Breast epithelium (tissue), 4 donors: Measurements from ENCODE around the gene CUL1. TPM values are rescaled to one million over a fixed set of nuclear protein-coding genes. Genes with fewer than 3 reads are reported as not detected.

Experiments
- DNase-seq, 2 donors: peaks; one replicate each; pipeline ENCODE4 v3.0.0-alpha.2; 2019; ENCODE audit warnings: low spot score in 2 of 2
- H3K27ac ChIP-seq, 2 donors: fragments of 200-600 bp; sonication (generic) in 1 of 2; one replicate each; pipeline ENCODE4 v1.5.1; 2016 to 2019; ENCODE audit warnings: mild to moderate bottlenecking in 1 of 2
- H3K27me3 ChIP-seq, 2 donors: fragments of 200-600 bp; sonication (generic) in 1 of 2; one replicate each; pipeline versions ENCODE4 v1.5.1 to v1.6.0; 2017 to 2019; ENCODE audit warnings: control low read depth in 1 of 2, mild to moderate bottlenecking in 1 of 2
- H3K36me3 ChIP-seq: fragments of 200-600 bp; one replicate; pipeline ENCODE4 v1.5.1; 2019
- H3K4me1 ChIP-seq, 2 donors: fragments of 200-600 bp; sonication (generic); one replicate each; pipeline ENCODE4 v1.5.1; 2016 to 2019; ENCODE audit warnings: control low read depth in 1 of 2
- H3K4me3 ChIP-seq, 3 donors: fragments of 200-600 bp; sonication (generic); 1 replicate in 2 of 3; 2 replicates in 1 of 3; pipeline ENCODE4 v1.5.1; 2016 to 2019; ENCODE audit warnings: mild to moderate bottlenecking in 3 of 3, moderate library complexity in 2 of 3
- H3K9me3 ChIP-seq, 2 donors: fragments of 200-600 bp; sonication (generic) in 1 of 2; one replicate each; pipeline ENCODE4 v1.5.1; 2016 to 2019; ENCODE audit warnings: control low read depth in 1 of 2
- CTCF ChIP-seq, 3 donors: fragments of 450-650 bp; IDR thresholded peaks; one replicate each; pipeline ENCODE4 v1.5.1; 2016 to 2017; ENCODE audit warnings: antibody characterized with exemption in 3 of 3, mild to moderate bottlenecking in 3 of 3, moderate library complexity in 3 of 3
- POLR2A ChIP-seq: fragments of 450-650 bp; IDR thresholded peaks from one replicate; pipeline ENCODE4 v1.6.1; 2016; ENCODE audit warnings: antibody characterized with exemption, mild to moderate bottlenecking, moderate library complexity
- POLR2AphosphoS5 ChIP-seq, 3 donors: sonication (generic); formaldehyde crosslinking; IDR thresholded peaks; one replicate each; pipeline ENCODE4 v1.6.1; 2017; ENCODE audit warnings: antibody characterized with exemption in 3 of 3
- intact Hi-C: fragments of 100-400 bp; cut with DNase I; formaldehyde crosslinking; loops from one replicate; pipeline ENCODE4 v1.15.1; 2023; ENCODE audit warnings: low total_unique reads
- total RNA-seq, 3 donors: library from RNA; depleted of rRNA; stranded (reverse); fragments of >200 nt; gene quantifications; one replicate each; pipeline ENCODE4 v1.1.0, GENCODE V29; 2016

CUL1 gene
- total RNA-seq, 3 donors from 2014 or later: 61.6 to 71.4 (median 65.4) TPM

GRCh38 chr7:148720472-148720871 lies 21.8 kb downstream of the CUL1 start:
- no peak for DNase-seq
- H3K27ac ChIP-seq: no peak overlapping the region
- no peaks in the 10 kb centered on the region for H3K27me3 ChIP-seq
- no peak overlapping the region for H3K4me3 ChIP-seq
- H3K4me1 ChIP-seq: peaks cover 0 to 8% of the 10 kb centered on the region in 2 donors
- TF ChIP-seq CTCF (IDR thresholded peaks at IDR 0.05) (no peak), POLR2A (no peak), POLR2AphosphoS5 (IDR thresholded peaks at IDR 0.05) (no peak)
- H3K36me3 ChIP-seq: no peaks in the 10 kb centered on the region
- H3K9me3 ChIP-seq: no peaks in the 10 kb centered on the region
- intact Hi-C loops: no loop called here

- Histone ChIP-seq H3K9me3 (no peaks in the 10 kb centered on the region), H3K4me1 (peaks cover 0 to 9% of the 10 kb centered on the region in 2 donors)
- intact Hi-C loops: no loop called here
Observed at GRCh38 chr7:148721390-148721789, 22.7 kb downstream of the CUL1 start.

GRCh38 chr7:148722340-148723165 lies 23.9 kb downstream of the CUL1 start:
- Histone ChIP-seq H3K4me1 (peaks cover 0 to 11% of the 10 kb centered on the region in 2 donors), H3K27me3 (no peaks in the 10 kb centered on the region), H3K4me3 (no peak overlapping the region), H3K9me3 (no peaks in the 10 kb centered on the region), H3K36me3 (no peaks in the 10 kb centered on the region), H3K27ac (no peak overlapping the region)
- intact Hi-C loops: no loop called here
- no peak for TF ChIP-seq POLR2AphosphoS5 (IDR thresholded peaks at IDR 0.05)
- no peak for TF ChIP-seq POLR2A
- no peak for TF ChIP-seq CTCF (IDR thresholded peaks at IDR 0.05)
- no peak for DNase-seq

More at GRCh38 chr7:148721390-148721789, 22.7 kb downstream of the CUL1 start:
- no peaks in the 10 kb centered on the region for H3K27me3 ChIP-seq
- DNase-seq: no peak
- TF ChIP-seq POLR2AphosphoS5 (IDR thresholded peaks at IDR 0.05) (no peak), CTCF (IDR thresholded peaks at IDR 0.05) (no peak), POLR2A (no peak)
- H3K27ac ChIP-seq: no peak overlapping the region
- no peaks in the 10 kb centered on the region for H3K36me3 ChIP-seq
- no peak overlapping the region for H3K4me3 ChIP-seq

- H3K4me3 ChIP-seq: no peak overlapping the region
- peaks cover 0 to 11% of the 10 kb centered on the region in 2 donors for H3K4me1 ChIP-seq
- no peak for TF ChIP-seq CTCF (IDR thresholded peaks at IDR 0.05)
- H3K27ac ChIP-seq: no peak overlapping the region
- H3K36me3 ChIP-seq: no peaks in the 10 kb centered on the region
- H3K9me3 ChIP-seq: no peaks in the 10 kb centered on the region
- intact Hi-C loops: no loop called here
- no peaks in the 10 kb centered on the region for H3K27me3 ChIP-seq
- no peak for DNase-seq
Observed at GRCh38 chr7:148723166-148723559, 24.5 kb downstream of the CUL1 start.

GRCh38 chr7:148723846-148724245 lies 25.1 kb downstream of the CUL1 start:
- no peak for DNase-seq
- intact Hi-C loops: no loop called here

More at GRCh38 chr7:148723846-148724245, 25.1 kb downstream of the CUL1 start:
- TF ChIP-seq CTCF (IDR thresholded peaks at IDR 0.05) (no peak), POLR2A (no peak), POLR2AphosphoS5 (IDR thresholded peaks at IDR 0.05) (no peak)
- H3K4me1 ChIP-seq: peaks cover 0 to 11% of the 10 kb centered on the region in 2 donors
- H3K4me3 ChIP-seq: no peak overlapping the region
- no peaks in the 10 kb centered on the region for H3K9me3 ChIP-seq
- no peak overlapping the region for H3K27ac ChIP-seq
- H3K27me3 ChIP-seq: no peaks in the 10 kb centered on the region
- H3K36me3 ChIP-seq: no peaks in the 10 kb centered on the region
